ENCODE measurements around the gene EIF1B. TPM values are rescaled to one million over a fixed set of nuclear protein-coding genes. Genes with fewer than 3 reads are reported as not detected.

Gene EIF1B
- polyA plus RNA-seq, 1 experiment: 18.6 TPM

DNA sequence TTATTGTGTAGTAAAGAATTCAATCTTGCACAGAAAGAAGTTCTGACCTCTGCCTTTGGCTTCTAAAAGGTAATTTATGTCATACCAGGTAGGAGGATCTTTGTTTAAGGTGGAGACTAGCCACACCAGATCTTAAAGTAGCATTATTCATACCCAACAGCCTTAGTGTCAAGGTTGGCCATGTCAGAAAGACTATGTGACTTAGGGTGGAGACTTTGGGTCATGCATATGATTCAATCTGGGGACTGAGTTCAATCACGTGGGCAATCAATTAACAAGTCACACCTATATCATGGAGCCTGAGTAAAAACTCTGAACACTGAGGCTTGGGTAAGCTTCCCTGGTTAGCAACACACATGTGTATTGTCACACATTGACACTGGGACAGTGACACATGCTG, 48.9 kb downstream of the EIF1B start:
- DNase-seq (ENCODE audit: low read depth): no peak
- TF ChIP-seq, protein P1, sequence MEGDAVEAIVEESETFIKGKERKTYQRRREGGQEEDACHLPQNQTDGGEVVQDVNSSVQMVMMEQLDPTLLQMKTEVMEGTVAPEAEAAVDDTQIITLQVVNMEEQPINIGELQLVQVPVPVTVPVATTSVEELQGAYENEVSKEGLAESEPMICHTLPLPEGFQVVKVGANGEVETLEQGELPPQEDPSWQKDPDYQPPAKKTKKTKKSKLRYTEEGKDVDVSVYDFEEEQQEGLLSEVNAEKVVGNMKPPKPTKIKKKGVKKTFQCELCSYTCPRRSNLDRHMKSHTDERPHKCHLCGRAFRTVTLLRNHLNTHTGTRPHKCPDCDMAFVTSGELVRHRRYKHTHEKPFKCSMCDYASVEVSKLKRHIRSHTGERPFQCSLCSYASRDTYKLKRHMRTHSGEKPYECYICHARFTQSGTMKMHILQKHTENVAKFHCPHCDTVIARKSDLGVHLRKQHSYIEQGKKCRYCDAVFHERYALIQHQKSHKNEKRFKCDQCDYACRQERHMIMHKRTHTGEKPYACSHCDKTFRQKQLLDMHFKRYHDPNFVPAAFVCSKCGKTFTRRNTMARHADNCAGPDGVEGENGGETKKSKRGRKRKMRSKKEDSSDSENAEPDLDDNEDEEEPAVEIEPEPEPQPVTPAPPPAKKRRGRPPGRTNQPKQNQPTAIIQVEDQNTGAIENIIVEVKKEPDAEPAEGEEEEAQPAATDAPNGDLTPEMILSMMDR (IDR thresholded peaks at IDR 0.05; ENCODE audit: insufficient read depth, low read depth, low read length): no peak
- Histone ChIP-seq H3K27me3 (ENCODE audit: control insufficient read depth, insufficient read depth, low read length) (no peaks in the 10 kb centered on the region), H3K36me3 (ENCODE audit: control insufficient read depth, insufficient read depth, low read length) (no peaks in the 10 kb centered on the region), H3K4me3 (ENCODE audit: low read depth, low read length) (no peak overlapping the region)
- ChIA-PET CTCF (no interaction called here), POLR2A (no interaction called here)

Other genes starting within 250 kb of the EIF1B start
- gene ENTPD3, start 77.5 kb downstream of the EIF1B start, polyA plus RNA-seq (2011; rRNA removed): 0.07 TPM in 1 of 2 replicates, not detected in the other
- gene RPL14, start 147.6 kb downstream of the EIF1B start, polyA plus RNA-seq (2011; rRNA removed): 437 and 635 TPM in 2 replicates
- 3.0 and 4.3 TPM in 2 replicates for gene ZNF619, start 167.4 kb downstream of the EIF1B start, polyA plus RNA-seq (2011; rRNA removed)
- 0.27 and 0.37 TPM in 2 replicates for gene ZNF620, start 196.3 kb downstream of the EIF1B start, polyA plus RNA-seq (2011; rRNA removed)
- 13.2 and 17.3 TPM in 2 replicates for gene ZNF621, start 215.3 kb downstream of the EIF1B start, polyA plus RNA-seq (2011; rRNA removed)

All from BJ (cell line).